Measurements from ENCODE around the gene GPR137.
A peak's percentile ranks its signal among the peaks of the same experiment; 100 is the strongest.

GPR137 gene

GRCh38 chr11:64290352-64291261 is 5.0 kb downstream of the GPR137 start:
- Histone ChIP-seq H3K9me3 (no peaks in the 10 kb centered on the region), H3K27me3 (peaks cover 66% of the 10 kb centered on the region), H3K4me3 (ENCODE audit: low read depth in 1 of 2, low read length in 1 of 2) (no peak overlapping the region), H3K36me3 (no peaks in the 10 kb centered on the region), H3K4me1 (ENCODE audit: control insufficient read depth in 1 of 2, insufficient read depth in 1 of 2, low read depth in 1 of 2, low read length in 1 of 2) (peaks cover 7 to 29% of the 10 kb centered on the region in 2 experiments), H3K27ac (no peak overlapping the region)
- no peak for TF ChIP-seq CTCF (IDR thresholded peaks at IDR 0.05)

GRCh38 chr11:64291262-64291751 is 5.7 kb downstream of the GPR137 start, which contains the start of gene KCNK4:
Gene KCNK4 (plus strand): TSS chr11:64291302. CDS start chr11:64293019, 1,717 bp downstream.
- peaks cover 3 to 23% of the 10 kb centered on the region in 2 experiments for H3K4me1 ChIP-seq (ENCODE audit: control insufficient read depth in 1 of 2, insufficient read depth in 1 of 2, low read depth in 1 of 2, low read length in 1 of 2)
- peak within 1 kb of the TSS in 1 of 2 experiments; percentile 14 for H3K4me3 ChIP-seq (ENCODE audit: low read depth in 1 of 2, low read length in 1 of 2)
- TF ChIP-seq CTCF (IDR thresholded peaks at IDR 0.05), result no peak
- no peaks in the 10 kb centered on the region for H3K9me3 ChIP-seq
- no peak within 1 kb of the TSS for H3K27ac ChIP-seq
- peaks cover 73% of the 10 kb centered on the region for H3K27me3 ChIP-seq
- H3K36me3 ChIP-seq, result no peaks in the 10 kb centered on the region

- no peak for TF ChIP-seq CTCF (IDR thresholded peaks at IDR 0.05)
- peaks cover 0 to 19% of the 10 kb centered on the region in 2 experiments for H3K4me1 ChIP-seq (ENCODE audit: control insufficient read depth in 1 of 2, insufficient read depth in 1 of 2, low read depth in 1 of 2, low read length in 1 of 2)
- no peaks in the 10 kb centered on the region for H3K36me3 ChIP-seq
- no peaks in the 10 kb centered on the region for H3K9me3 ChIP-seq
- H3K4me3 ChIP-seq (ENCODE audit: low read depth in 1 of 2, low read length in 1 of 2), result peak overlapping the region in 1 of 2 experiments; percentile 14
- H3K27ac ChIP-seq, result no peak overlapping the region
- H3K27me3 ChIP-seq, result peaks cover 78% of the 10 kb centered on the region
These were observed 6.3 kb downstream of the GPR137 start for GRCh38 chr11:64291752-64292459.

- no peak for TF ChIP-seq CTCF (IDR thresholded peaks at IDR 0.05)
- Histone ChIP-seq H3K27me3 (peaks cover 86% of the 10 kb centered on the region), H3K36me3 (no peaks in the 10 kb centered on the region), H3K4me3 (ENCODE audit: low read depth in 1 of 2, low read length in 1 of 2) (peak overlapping the region in 1 of 2 experiments; percentile 14), H3K4me1 (ENCODE audit: control insufficient read depth in 1 of 2, insufficient read depth in 1 of 2, low read depth in 1 of 2, low read length in 1 of 2) (peaks cover 0 to 19% of the 10 kb centered on the region in 2 experiments), H3K27ac (no peak overlapping the region), H3K9me3 (no peaks in the 10 kb centered on the region)
These were observed 7.0 kb downstream of the GPR137 start for GRCh38 chr11:64292460-64293254.

- H3K27ac ChIP-seq, result no peak overlapping the region
- TF ChIP-seq CTCF (IDR thresholded peaks at IDR 0.05), result no peak
- peaks cover 100% of the 10 kb centered on the region for H3K27me3 ChIP-seq
- H3K9me3 ChIP-seq, result no peaks in the 10 kb centered on the region
- peaks cover 4 to 28% of the 10 kb centered on the region in 2 experiments for H3K4me1 ChIP-seq (ENCODE audit: control insufficient read depth in 1 of 2, insufficient read depth in 1 of 2, low read depth in 1 of 2, low read length in 1 of 2)
- no peak overlapping the region for H3K4me3 ChIP-seq (ENCODE audit: low read depth in 1 of 2, low read length in 1 of 2)
- H3K36me3 ChIP-seq, result no peaks in the 10 kb centered on the region
These were observed 9.1 kb downstream of the GPR137 start for GRCh38 chr11:64294774-64295173.
